CD4-positive, alpha-beta T cell treated with Interleukin-6 at 100 ng/mL for 8 hours (primary cell): ENCODE results near the gene CD84.
"Not testable (repeated sequence)": the region's sequence is repeated elsewhere in the genome, so short reads cannot be mapped to it uniquely, and the experiment has no call there.

Experiments
- DNase-seq: peaks from one replicate; pipeline ENCODE4 v3.0.0-alpha.2; 2020; ENCODE audit warnings: mixed read lengths, low spot score

Gene CD84

GRCh38 chr1:160579216-160579701 lies at the start of gene CD84:
Gene CD84 (minus strand): TSS chr1:160579496. CDS start chr1:160579437, 59 bp downstream.
- no peak for DNase-seq

GRCh38 chr1:160628799-160629263 lies 49.5 kb upstream of the CD84 start:
- DNase-seq: peak; percentile 51

GRCh38 chr1:160627677-160628289 lies 48.5 kb upstream of the CD84 start:
- DNase-seq: not testable (repeated sequence)

- no peak for DNase-seq
These were observed 47.4 kb upstream of the CD84 start for GRCh38 chr1:160626509-160627342.

- DNase-seq: peak; percentile 42
These were observed 46.6 kb upstream of the CD84 start for GRCh38 chr1:160625725-160626498.

- no peak for DNase-seq
These were observed 46.0 kb upstream of the CD84 start for GRCh38 chr1:160625321-160625720.

GRCh38 chr1:160624464-160624863 lies 45.2 kb upstream of the CD84 start:
- DNase-seq: no peak

GRCh38 chr1:160623862-160624261 lies 44.6 kb upstream of the CD84 start:
- DNase-seq: no peak

GRCh38 chr1:160623227-160623633 lies 43.9 kb upstream of the CD84 start:
- peak; percentile 62 for DNase-seq

GRCh38 chr1:160622501-160623226 lies 43.4 kb upstream of the CD84 start:
- DNase-seq: no peak

GRCh38 chr1:160621633-160622413 lies 42.5 kb upstream of the CD84 start:
- DNase-seq: no peak

GRCh38 chr1:160620942-160621632 lies 41.8 kb upstream of the CD84 start:
- DNase-seq: no peak

GRCh38 chr1:160619742-160620277 lies 40.5 kb upstream of the CD84 start:
- DNase-seq: no peak

GRCh38 chr1:160618763-160619274 lies 39.5 kb upstream of the CD84 start:
- peak; percentile 44 for DNase-seq

- DNase-seq: no peak
These were observed 39.0 kb upstream of the CD84 start for GRCh38 chr1:160618327-160618726.

GRCh38 chr1:160615660-160616059 lies 36.4 kb upstream of the CD84 start:
- DNase-seq: no peak

GRCh38 chr1:160614410-160614809 lies 35.1 kb upstream of the CD84 start:
- no peak for DNase-seq

GRCh38 chr1:160612613-160613218 lies 33.4 kb upstream of the CD84 start:
- no peak for DNase-seq

- DNase-seq: no peak
These were observed 31.4 kb upstream of the CD84 start for GRCh38 chr1:160610569-160611242.
